GM21786 (cell line): ENCODE data around the gene RPS14.
"Not testable (repeated sequence)": the region's sequence is repeated elsewhere in the genome, so short reads cannot be mapped to it uniquely, and the experiment has no call there.

Experiments
- ATAC-seq: cut with Tn5 transposase; IDR thresholded peaks from one replicate; pipeline ENCODE4 v1.9.1; 2021; ENCODE audit not compliant: unreplicated experiment

Gene RPS14

DNA sequence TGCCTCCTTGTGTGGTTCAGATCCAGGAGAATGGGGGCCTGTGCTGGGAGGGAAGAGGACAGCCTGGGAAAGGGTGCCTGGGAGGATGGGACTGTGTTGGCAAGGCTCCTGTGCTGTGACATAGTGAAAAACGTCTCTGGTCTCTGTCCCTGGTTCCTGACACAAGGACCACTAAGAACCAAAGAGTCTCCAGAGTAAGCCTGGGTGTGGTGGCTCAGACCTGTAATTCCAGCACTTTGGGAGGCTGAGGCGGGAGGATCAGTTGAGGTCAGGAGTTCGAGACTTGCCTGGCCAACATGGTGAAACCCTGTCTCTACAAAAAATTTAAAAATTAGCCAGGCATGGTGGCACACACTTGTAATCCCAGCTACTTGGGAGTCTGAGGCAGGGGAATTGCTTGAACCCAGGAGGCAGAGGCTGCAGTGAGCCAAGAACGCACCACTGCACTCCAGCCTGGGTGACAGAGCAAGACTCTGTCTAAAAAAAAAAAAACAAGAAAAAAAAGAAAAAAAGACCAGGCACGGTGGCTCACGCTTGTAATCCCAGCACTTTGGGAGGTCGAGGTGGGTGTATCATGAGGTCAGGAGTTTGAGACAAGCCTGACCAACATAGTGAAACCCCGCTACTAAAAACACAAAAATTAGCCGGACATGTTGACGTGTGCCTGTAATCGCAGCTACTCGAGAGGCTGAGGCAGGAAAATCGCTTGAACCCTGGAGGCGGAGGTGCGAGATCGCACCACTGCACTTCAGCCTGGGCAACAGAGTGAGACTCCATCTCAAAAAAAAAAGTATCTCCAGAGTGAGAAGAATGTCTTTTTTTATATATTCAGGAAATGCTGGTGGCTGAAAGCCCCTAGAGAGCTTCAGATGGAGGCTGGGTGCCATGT is 35.4 kb downstream of the RPS14 start:
- ATAC-seq, result not testable (repeated sequence)

DNA sequence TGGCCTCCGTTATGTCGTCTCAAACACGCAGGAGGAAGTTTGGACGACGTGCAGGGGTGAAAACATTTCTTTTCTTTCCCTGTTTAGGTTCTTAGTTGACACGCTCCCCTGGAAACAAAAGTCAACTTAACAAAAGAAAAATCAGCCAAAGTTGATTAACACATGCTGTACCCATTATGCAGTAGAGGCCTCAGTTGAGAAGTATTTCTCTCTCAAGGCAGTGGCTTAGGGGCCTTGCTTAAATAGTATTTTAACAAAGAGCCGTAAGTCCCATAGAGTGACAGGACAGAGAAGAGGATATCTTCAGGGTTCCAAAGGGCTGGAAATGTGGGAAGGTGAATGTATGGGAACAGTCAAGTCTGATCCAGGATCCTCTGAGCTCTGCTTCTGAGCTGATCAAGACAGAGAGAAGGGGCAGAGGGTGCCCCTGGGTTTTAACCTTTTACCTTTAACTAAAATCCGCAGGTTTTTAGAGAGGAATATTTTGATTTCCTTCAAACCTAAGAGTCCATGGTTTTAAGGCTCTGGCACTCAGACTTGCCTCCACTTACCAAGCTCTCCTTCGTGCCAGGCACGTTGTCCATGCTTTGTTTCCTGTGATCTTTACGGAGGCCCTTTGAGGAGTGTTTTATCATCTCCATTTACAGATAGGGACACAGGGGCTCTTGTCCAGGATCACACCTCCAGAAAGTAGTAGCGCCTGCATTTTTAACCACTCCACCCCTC is 36.2 kb downstream of the RPS14 start:
- no peak for ATAC-seq

DNA sequence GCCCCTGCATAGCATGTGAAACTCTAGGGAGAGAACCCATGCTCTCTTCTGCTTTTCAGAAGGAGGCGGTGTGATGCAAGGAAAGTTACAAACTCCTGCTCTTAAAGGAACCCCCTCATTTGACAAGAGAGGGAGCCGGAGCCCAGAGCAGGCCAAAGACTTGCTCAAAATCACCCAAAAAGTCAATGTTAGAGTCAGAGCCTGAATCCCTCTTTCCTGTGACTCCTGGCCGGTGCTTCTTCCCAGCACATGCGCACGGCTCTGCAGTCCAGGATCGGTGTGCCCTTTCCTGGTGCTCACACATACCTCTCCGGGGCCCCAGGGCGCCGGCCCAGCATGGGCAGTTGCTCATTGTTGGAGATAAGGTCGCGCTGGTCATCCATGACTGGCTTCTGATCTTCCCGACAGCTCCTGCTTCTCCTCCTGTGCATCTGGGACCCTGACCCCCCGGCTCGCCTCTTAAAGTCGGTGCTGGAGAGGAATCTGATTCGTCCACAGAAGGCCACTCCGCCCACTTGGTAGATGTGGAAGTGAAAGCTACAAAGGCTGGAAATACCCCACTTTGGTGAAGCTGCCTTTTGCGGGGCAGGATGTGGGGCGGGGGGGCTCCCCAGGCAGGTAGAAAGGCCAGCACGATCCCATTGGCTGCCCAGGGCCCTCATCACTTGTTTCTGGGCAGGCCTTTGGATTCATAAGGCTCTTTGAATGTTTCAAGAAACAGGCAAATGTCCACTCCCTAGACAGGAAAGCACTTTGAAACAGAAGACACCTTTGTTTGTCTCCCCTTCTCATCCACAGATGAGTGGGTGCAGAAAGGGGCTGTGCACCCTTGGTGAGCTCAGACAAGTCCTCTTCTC is 37.0 kb downstream of the RPS14 start, which contains the start of gene CD74:
Gene CD74, minus strand, starts transcription at position 592 of the 857 bp plus-strand sequence. Its CDS starts 161 bp downstream, at position 431.
- peak; percentile 74 for ATAC-seq

DNA sequence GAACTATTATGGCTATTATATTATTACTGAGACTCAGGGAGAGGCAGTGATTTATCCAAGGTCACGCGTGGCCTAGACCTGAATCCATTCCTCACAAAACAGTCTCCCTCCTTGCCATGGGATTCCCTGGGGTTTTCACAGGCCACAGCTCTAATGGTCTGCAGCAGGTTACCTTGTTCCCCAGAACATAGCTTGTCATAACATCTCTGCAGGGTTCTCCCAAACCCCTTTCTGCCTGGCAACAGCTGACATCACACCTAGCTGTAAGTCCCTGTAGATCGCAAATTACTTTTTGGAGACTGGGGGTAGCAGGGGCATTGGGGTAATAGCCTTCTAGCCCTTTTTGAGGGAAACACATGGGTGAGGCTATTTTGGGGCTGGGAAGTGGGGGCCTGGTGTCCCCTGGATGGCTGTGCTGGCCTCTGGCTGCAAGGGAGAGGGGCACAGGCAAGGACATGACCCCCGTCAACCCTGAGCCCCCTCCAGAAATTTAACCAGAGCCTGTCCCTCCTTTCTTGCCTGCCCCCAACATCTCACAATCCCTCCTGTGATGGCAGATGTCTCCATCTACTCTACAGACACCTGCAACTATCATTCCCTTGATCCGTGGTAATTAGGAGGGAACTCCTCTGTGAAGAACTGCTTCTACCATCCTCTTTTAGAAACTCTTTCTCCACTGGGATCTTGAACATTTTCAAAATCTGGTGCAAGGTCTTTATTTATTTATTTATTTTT is 38.1 kb downstream of the RPS14 start:
- ATAC-seq, result no peak

DNA sequence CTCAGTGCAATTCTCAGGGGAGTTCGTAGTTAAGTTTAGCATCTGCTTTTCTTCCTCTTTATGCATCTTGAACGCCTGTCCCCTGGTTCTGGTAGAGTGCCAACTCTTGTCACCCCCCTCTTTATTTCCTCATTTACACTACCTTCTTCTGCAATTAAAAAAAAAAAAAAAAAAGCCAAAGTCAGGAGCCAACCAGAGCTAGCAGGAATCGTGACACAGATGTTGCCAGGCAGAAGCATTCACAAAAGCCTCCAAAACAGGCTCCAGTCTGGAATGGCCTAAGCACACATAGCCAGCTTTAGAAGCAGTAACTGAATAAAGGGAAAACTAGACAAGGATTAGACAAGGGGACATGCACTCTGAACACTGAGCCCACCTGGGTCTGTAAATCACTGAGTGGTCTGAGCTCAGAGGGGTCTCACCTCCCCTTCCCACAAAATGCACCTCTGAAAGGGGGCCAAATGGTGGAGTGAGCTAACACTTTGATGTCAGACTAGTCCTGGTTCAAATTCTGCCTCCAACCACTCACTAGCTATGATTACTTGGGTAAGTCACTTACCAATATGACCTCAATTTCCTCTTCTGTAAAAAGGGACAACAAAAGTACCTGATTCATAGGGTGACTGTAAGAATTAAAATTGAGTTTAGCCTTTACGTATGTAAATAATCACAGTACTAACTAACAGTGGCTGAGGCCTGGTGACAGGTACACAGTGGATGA is 38.9 kb downstream of the RPS14 start:
- ATAC-seq, result no peak

DNA sequence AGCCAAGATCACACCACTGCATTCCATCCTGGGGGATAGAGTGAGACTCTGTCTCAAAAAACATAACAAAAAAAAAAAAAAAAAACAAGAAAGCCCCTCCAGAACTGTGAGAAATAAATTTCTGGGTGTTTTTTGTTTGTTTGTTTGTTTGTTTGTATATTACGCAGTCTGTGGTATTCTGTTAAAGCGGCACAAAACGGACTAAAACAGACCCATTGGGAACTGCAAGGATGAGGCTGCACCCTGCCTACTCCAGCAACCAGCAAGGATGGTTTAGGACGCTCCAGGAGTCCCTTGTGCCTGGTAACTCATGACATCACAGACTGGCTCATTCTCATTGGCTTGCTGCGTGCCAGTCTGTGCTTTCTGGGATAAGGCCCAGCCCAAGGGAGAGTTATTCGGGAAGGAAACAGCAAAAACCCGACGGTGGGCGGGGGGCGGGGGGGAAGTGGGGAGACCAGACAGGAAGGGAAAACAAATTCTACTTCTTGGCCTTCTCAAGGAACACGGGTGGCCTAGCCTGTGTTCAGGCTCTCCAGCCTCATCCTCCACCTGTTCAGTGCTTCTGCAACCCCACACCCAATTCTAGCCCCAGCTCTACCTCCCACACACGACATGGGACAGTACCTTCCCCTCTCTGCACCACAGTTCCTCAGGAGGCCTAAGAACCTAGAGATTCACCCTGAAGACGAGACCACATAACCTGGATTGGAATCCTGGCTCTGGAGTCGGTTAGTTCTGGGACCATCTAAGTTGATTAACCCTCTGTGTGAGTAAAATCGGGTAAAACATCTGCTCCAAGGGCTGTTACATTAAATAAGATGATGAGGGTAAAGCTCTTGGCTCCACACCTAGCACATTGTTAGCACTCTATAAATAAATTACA is 39.7 kb downstream of the RPS14 start:
- peak; percentile 34 for ATAC-seq

DNA sequence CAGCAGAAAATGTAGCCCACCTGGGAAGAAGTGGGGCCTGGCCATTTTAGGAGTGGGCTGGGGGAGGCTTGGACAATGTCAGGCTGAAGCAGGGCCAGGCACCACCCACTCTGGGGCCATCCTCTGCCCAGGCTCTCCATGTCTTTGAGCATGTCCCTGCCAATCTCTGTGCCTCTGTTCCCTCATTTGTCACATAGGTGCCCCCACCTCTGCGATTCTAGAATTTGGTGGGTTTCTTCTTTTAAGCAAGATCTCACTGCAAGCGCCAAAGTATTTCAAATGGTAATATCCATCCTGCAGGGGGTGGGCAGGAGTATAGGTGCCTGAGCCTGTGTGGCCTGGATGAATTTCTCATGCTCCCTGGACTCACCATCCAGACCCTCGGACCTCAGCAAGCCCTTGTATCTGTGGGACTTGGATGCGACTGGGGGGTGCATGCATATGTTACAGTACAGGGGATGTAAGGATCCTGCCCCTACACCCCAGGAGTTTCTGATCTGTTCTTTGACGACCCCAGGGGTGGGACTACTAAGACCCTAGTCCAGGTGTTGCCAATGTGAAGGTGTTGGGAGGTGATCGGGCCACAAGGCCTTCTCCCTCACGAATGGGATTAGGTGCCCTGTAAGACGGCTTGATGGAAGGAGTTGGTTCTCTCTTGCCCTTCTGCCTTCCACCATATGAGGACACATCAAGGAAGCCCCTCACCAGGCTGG is 41.2 kb downstream of the RPS14 start:
- no peak for ATAC-seq

DNA sequence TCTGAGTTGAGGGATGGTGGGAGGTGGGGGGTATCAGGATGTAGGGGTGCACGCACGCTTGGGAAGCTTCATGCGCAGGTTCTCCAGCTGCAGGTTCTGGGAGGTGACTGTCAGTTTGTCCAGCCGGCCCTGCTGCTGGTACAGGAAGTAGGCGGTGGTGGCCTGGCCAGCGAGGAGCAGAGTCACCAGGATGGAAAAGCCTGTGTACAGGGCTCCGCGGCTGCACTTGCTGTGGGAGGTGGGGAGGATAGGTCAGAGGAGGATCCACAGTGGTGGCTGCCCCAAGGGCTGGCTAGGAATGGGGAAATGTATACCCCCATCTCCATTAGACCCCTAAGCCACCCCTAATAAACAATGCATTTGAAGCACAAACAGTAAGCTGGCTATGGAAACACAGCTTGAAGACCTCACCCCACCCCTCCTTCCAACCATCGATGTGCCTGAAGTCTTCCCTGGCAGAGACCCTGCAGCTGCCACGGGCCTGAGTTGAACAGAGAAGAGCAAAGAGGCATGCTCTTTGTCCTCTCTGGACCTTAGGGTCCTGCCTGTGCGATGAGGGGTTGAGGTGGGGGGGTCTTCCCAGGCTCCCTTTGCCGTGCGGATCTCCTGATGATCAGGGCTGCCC is 42.3 kb downstream of the RPS14 start:
- no peak for ATAC-seq

DNA sequence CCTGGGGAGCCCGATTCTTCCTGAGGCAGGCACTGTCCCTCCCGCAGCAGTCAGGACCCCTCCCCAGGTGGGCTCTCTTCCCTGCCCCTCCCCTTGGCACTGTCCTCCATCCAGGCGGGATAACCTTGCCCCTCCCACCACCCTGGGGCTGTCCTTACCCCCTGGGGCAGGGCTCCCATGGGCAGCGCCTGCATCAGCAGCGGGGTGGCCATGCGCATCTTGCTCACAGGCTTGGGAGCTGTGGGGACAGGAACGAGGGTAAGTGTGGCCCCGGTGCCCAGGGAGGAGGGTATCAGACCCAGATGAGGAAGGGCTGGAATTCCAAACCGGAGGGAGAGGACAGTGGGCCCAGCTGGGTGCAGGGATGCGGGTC is 42.8 kb downstream of the RPS14 start:
- ATAC-seq, result no peak

DNA sequence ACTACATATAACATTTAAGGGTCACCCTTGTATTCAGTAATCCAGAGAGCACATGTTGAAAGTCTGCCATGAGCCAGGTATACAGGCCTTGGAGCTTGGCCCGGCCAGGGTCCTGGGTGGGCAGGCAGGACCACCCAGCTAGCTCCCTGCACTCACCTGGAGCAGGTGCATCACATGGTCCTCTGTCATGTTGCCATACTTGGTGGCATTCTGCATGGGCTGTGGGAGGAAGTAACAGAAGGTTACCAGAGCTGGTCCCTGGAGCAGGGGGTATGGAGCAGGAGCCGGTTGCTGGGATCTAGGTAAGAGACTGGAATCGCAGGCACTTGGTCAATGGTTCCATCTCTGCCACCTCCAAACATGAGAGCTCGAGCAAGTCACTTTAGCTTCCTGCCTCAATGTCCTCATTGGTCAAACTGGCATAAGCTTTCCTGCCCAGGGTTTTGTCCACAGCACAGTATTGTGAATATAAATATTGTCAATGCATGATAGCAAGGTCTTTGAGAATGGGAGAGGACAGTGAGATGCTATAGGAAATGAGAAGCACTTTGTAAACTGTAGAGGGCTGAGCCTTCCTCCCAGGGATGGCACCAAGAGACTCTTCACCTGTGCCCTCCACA is 43.3 kb downstream of the RPS14 start:
- no peak for ATAC-seq

DNA sequence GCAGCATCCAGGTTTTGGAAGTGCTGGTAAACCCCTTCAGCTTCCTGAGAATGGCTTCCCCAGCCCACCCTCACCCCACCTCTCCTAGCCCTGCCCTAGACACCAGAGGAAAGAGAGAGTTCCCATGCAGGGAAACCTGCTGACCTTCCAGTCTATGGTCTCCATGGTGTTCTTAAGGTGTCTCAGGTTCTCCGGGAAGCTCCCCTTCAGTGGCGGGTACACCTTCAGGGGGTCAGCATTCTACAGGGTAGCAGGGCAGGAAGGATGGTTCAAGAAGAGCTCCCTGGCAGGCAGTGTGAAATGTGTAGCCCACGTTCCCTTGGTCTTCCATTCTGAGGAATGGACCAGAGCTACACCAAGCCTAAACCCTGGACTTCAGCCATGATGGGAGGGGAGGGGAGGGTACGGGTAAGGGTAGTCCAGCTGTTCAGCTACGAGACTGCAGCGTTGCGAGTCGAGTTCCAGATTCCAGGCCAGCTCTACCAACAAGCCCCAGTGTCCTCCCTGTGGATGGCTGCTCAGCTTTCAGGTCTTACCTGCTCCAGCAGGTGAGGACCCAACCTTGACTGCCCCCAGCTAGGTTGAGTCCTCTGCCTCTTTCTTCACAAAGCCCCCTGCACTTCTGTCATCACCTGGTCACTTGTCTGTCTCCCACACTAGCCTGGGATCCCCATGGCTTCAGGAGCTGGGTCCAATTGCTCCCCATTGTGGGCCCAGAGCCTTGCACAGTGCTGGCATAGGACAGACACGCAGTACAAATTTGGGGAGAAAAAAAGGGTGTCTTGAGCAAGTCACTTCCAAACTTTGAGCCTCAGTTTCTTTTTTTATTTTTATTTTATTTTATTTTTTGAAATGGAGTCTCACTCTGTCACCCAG is 44.4 kb downstream of the RPS14 start:
- ATAC-seq, result no peak

DNA sequence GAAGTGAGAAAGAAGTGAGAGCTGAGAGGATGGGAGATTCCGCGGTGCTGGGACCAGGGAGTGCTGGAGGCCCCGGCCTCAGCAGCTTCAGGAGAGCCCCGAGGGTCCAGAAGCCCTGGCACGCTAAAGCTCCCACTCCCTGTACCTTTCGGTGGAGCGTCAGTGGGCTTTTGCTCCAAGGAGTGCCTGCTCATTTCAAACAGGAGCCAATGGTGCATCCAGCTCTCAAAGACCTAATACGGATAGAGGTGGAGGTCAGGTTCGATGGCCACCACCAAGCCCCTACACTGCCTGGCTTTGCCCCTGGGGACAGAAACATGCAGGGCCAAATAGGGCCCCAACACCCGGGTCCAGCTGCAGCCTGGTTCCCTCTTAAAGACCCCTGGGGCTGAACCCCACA is 45.0 kb downstream of the RPS14 start:
- no peak for ATAC-seq

DNA sequence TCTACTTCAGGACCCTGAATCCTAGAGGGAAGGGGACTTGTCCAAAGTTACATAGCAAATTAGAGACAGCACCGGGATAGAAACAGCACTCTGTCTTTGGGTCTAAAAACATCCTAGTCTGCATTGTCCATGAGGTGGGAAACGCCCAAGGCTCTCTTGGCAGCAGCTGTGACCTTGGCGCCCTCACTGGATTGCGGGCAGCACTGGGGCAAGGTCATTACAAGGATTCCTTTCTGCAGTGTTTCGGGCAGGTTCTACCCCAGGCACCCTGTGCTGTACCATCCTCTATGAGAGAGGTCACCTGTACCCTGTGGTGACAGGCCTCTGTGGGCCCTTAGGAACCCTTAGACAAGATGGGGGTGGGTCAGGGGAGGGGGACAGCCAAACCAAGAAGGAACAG is 45.4 kb downstream of the RPS14 start:
- no peak for ATAC-seq

DNA sequence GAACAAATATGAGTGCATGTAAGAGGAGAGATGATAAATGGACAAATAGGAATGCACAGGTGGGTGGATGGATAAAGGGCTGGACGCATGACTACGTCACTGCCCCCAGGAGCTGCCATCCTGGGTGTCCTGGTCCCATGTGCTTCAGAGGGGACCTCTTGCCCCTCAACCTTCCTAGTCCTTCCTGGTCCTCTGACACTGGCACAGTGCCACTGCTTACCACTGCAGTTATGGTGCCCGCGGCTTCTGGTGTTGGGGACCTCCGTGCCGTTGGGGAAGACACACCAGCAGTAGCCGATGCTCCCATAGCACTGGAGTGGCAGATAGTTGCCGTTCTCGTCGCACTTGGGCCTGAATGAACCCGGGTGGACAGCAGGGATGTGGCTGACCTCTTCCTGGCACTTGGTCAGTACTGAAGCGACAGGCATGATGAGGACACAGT is 46.6 kb downstream of the RPS14 start:
- no peak for ATAC-seq

DNA sequence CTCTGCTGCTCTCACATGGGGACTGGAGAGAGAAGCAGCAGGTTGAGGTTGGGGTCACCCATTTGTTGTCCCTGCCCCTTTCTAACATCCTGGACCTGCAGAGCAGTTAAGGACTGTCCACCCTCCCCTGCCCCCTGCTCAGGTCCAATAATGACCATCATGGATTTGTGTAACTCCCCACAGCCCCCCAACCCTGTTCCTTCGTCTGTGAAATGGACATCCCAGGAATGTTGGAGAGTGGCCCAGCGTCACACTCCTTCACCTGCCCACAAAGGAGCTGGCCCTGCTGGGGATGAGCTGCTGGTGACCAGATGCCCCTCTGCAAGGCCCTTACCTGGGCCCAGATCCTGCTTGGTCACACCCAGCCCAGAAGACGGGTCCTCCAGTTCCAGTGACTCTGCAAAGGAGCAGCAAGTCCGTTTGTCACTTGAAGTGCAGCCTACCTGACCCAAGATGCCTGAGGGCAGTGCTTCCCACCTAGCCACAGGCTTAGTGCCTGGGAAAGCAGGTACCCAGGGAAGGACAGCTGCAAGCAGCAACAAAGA is 47.2 kb downstream of the RPS14 start:
- ATAC-seq, result no peak
